ENCODE data around the gene CENATAC. TPM values are rescaled to one million over a fixed set of nuclear protein-coding genes. Genes with fewer than 3 reads are reported as not detected.
A peak's percentile ranks its signal among the peaks of the same experiment; 100 is the strongest.

Gene CENATAC
- total RNA-seq, 1 experiment from 2014 or later, result 55.2 TPM

GRCh38 chr11:119044708-119045107, 46.8 kb downstream of the CENATAC start:
- H2BK15ac ChIP-seq (ENCODE audit: low read depth, low read length), result no peak overlapping the region
- DNase-seq, result no peak
- peaks cover 7 to 17% of the 10 kb centered on the region in 2 experiments for H3K4me1 Mint-ChIP-seq

More at GRCh38 chr11:119044708-119045107, 46.8 kb downstream of the CENATAC start:
- H4K20me1 ChIP-seq (ENCODE audit: control insufficient read depth, insufficient read depth, insufficient read length), result no peaks in the 10 kb centered on the region
- peaks cover 40 to 55% (median 49%) of the 10 kb centered on the region in 3 experiments for H3K36me3 Mint-ChIP-seq (ENCODE audit: insufficient read depth in 1 of 3, low read depth in 3 of 3)
- H2BK5ac ChIP-seq (ENCODE audit: insufficient read length, low read length), result no peak overlapping the region
- no peaks in the 10 kb centered on the region for H3K9me3 Mint-ChIP-seq
- no peak overlapping the region for H3K9ac ChIP-seq (ENCODE audit: extremely low read depth, insufficient read length, low read length)
- H4K91ac ChIP-seq (ENCODE audit: insufficient read length, low read depth, low read length), result no peak overlapping the region
- H3K4ac ChIP-seq (ENCODE audit: low read depth, low read length), result no peak overlapping the region
- no peaks in the 10 kb centered on the region for H3K4me1 ChIP-seq (ENCODE audit: insufficient read depth, low read length)
- H4K8ac ChIP-seq (replicated peaks; ENCODE audit: insufficient read length, low read depth, low read length), result no peak overlapping the region
- WGBS (ENCODE audit: extremely low coverage, insufficient read length, low lambda C conversion rate), result no CpG with 5 or more reads among the region's 6 CpGs
- TF ChIP-seq CTCF (conservative IDR thresholded peaks at IDR 0.05), result peak; percentile 58
- H3K27ac ChIP-seq (ENCODE audit: insufficient read length, low read depth, low read length), result no peak overlapping the region
- H2BK20ac ChIP-seq (ENCODE audit: low read depth, low read length, poor library complexity, severe bottlenecking), result no peak overlapping the region
- H3K23me2 ChIP-seq (ENCODE audit: insufficient read length, low read depth, low read length, poor library complexity, severe bottlenecking), result no peaks in the 10 kb centered on the region
- no peaks in the 10 kb centered on the region for H3K9me3 ChIP-seq (ENCODE audit: control insufficient read depth, low read depth, low read length)
- no peaks in the 10 kb centered on the region for H3K79me2 ChIP-seq (ENCODE audit: insufficient read depth, low read length)
- H3K27ac Mint-ChIP-seq, result peak overlapping the region in 1 of 3 experiments; percentile 64; a peak in 3 of 7 replicates
- H3K14ac ChIP-seq (ENCODE audit: insufficient read depth, low read length), result no peak overlapping the region
- no peak overlapping the region for H2AK5ac ChIP-seq (ENCODE audit: insufficient read length, low read length)
- no peaks in the 10 kb centered on the region for H3K27me3 Mint-ChIP-seq (ENCODE audit: low read depth)
- no peak overlapping the region for H4K5ac ChIP-seq (ENCODE audit: insufficient read length, low read depth, low read length)
- H3K18ac ChIP-seq (ENCODE audit: insufficient read length, low read depth, low read length), result no peak overlapping the region
- no peak overlapping the region; a peak in 1 of 5 replicates for H3K4me3 Mint-ChIP-seq
- no peak overlapping the region for H3K4me2 ChIP-seq (ENCODE audit: insufficient read depth, insufficient read length, low read length)
- H2BK12ac ChIP-seq (ENCODE audit: insufficient read length, low read depth, low read length), result no peak overlapping the region
- no peak overlapping the region for H2AFZ ChIP-seq (ENCODE audit: low read length)
- H3K27me3 ChIP-seq (ENCODE audit: insufficient read depth, low read length), result no peaks in the 10 kb centered on the region
- no peak overlapping the region for H3T11ph ChIP-seq (ENCODE audit: low read length)
- no peaks in the 10 kb centered on the region for H3K79me1 ChIP-seq (ENCODE audit: insufficient read depth, low read depth, low read length, poor library complexity, severe bottlenecking)
- H3K56ac ChIP-seq (ENCODE audit: insufficient read length, low read depth, low read length), result no peak overlapping the region
- no peak overlapping the region for H3K23ac ChIP-seq (ENCODE audit: insufficient read length, low read depth, low read length)
- H2BK120ac ChIP-seq (ENCODE audit: low read depth, low read length, poor library complexity, severe bottlenecking), result no peak overlapping the region
